DMS79 (cell line): Measurements from ENCODE around the gene KLHL35.

Experiments
- DNase-seq: peaks from one replicate; lab custom pipeline; 2025; lab: John Stamatoyannopoulos, UW

Gene KLHL35

DNA sequence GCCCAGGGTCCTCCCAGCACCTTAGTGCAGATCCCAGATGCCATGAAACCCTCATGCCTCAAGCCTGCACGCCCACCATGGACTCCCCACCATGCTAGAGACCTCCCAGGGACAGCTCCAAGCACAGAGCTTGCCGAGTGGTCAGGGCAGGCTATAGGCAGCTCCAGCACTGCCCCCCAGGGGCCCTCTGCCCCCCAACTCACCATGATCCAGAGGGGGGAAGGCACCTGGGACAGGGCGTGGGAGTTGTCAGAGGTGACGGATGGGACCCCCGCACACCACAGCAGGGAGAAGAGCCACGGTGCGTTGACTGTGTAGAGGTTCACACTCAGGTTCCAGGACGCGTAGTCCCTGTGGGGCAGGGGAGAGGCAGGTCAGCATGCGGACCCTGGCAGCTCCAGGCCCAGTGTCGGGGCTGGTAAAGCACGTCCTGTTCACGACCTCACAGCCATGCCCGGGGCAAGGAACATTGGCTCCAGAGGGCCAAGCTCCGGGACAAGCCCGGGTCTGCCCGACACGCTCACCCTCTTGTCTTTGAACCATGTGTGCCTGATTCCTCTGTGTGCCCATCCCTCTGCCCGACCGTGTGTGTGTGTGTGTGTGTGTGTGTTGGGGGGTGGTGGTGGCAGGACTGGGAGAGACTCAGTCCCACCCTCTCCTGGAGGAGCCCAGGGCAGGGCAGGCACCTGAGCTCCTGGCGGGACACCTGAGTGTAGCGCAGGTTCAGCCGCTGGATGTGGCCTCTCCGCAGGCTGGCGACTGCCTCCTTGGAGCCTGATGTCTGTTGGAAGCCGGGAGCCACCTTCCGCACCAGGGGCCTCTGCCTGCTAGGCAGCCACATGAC lies 8.2 kb upstream of the KLHL35 start:
- no peak for DNase-seq

GRCh38 chr11:75439495-75440120 lies 6.6 kb upstream of the KLHL35 start:
- no peak for DNase-seq

DNA sequence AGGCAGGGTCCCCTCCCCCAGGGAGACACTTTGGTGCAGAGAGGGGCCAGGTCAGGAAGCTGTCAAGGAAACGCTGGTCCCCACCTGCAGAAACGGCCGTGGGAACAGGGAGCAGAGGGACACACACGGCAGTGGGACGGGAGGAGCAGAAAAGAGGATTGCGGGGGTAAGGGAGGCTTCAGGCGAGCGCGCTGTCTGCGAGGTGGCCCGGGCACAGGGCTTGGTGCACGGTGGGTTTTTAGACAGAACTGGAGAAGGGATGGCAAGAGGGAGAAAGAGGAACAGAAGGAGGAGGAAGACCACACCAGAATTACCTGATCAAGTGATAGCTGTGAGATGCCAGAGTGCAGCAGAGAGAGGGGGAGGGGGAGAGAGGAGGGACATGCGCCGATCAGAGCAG lies 6.0 kb upstream of the KLHL35 start:
- no peak for DNase-seq

- DNase-seq = no peak
Measured at GRCh38 chr11:75437966-75438659, 5.1 kb upstream of the KLHL35 start.

DNA sequence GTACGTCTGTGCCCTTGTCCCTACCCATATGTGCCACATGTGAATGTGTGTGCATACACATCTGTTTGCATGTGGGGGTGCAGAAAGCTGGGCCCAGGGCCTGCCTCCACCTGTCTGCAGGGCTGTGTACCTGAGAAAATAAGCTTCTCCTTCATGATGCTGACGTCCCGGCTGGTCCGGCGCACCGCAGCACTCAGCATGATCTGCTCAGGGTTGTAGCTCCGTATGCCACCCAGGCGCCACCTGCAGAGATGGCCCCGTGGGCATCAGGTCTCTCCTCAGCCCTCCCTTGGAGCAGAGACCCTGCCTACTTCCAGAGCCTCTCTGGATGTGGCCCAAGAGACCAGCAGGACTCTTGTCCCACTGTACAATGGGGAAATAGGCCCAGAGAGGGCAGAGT lies 3.8 kb upstream of the KLHL35 start:
- no peak for DNase-seq

GRCh38 chr11:75435571-75435925 lies 2.5 kb upstream of the KLHL35 start:
- no peak for DNase-seq

DNA sequence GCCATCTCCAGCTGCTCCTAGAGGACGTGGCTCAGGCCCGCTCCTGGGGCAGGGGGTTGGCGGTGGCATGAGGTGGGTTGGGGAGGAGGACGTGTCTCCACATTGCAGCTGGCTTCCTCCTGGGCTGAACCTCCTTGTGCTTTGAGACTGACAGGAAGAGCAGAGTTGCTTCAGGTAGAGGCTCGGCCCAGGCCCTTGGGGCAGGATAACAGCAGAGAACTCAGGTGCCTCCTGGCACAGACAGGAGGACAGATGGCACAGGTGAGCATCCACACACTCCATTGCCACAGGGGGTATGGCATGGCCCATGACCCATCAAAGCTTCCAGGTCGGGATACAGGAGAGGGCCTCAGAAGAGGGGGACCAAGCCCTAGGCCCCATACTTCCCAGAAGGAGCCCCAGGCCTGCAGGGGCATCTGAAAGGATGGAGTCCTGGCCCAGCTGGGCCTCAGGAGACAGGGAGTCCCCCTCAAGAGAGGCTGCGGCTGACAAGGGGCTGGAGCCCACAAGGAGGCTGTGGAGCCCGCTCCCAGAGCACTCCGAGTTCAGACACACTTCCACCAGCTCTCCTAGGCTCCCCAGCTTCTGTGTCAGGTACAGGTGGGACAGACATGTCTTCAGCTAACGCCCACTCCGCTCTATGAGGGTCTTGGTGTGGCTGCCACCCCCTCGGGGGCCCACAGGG lies 2.0 kb upstream of the KLHL35 start:
- no peak for DNase-seq

DNA sequence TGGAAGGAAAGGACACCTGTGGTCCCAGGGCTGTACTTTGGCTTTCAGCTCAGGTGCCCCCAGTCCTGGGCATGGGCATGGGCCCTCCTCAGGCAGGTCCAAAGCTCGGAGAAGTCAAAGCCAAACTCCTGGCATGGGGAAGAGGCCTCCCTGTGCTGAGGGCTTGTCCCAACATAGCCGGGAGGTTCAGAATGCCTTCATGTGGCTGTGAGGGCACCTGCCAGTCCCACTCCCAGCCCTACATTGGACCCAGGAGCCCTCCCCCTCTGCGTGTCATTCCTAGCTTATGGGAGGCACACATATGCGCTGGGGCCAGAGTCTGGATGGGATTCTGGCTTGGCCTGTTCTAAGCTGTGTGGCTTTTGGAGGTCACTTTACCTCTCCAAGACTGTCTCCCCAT lies 1.0 kb upstream of the KLHL35 start:
- DNase-seq = no peak

- DNase-seq = no peak
Measured at GRCh38 chr11:75433443-75433842, 440 bp upstream of the KLHL35 start.

GRCh38 chr11:75431533-75432525 lies 1.2 kb downstream of the KLHL35 start:
- no peak for DNase-seq

DNA sequence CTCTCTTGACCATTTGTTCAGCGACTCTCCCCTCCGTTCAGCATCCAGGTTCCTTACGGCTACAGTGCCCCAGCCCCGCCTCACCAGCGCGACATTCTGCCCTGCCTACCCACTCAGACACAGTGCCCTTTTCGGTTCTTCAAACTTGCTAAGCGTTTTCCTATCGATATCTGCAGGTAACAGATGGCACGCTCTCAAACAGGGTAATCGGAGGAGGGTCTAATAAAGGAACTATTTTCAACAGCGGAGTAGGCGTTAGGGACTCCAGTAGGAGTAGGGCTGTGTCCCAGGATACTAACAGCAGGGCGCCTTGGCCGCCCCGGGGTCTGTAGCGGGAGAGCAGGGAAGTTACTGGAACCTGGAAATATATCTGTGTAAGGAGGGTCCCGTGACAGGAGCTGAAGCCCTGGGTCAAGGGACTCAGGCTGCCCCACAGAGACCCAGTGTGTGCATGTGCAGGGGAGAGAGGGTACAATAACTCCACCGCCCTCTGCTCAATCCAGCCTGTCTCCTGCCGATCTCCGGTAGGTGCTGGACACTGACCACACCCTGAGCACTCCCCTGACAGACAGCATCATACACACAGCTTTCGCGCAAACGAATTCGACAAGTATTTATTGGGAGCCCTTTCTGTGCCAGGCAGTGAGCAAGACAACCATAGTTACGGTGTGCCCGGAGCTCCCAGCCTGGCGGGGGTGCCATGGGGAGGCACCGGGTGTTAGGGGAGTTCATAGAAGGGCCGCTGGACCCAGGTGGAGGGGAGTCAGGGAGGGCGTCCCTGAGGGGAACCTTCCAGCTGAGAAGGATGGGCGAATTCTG lies 2.1 kb downstream of the KLHL35 start:
- DNase-seq = no peak

- peak; percentile 76 for DNase-seq
Measured at GRCh38 chr11:75429902-75430713, 2.9 kb downstream of the KLHL35 start.

DNA sequence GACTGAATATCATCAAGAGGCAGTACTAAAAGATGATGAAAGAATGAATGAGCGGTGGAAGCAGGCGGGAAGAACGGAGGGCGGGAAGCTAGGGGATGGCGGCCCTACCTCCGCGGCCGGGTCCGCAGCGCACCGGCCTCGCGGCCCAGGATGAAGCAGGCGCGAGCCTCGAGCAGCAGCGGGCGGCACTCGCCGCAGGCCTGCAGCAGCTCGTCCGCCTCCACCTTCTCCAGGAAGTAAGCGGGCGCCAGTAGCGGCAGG lies 3.4 kb downstream of the KLHL35 start:
- DNase-seq = no peak

GRCh38 chr11:75428989-75429640 lies 3.9 kb downstream of the KLHL35 start:
- no peak for DNase-seq

GRCh38 chr11:75428281-75428724 lies 4.7 kb downstream of the KLHL35 start:
- DNase-seq = peak; percentile 31

GRCh38 chr11:75427181-75427580 lies 5.8 kb downstream of the KLHL35 start:
- DNase-seq = no peak

DNA sequence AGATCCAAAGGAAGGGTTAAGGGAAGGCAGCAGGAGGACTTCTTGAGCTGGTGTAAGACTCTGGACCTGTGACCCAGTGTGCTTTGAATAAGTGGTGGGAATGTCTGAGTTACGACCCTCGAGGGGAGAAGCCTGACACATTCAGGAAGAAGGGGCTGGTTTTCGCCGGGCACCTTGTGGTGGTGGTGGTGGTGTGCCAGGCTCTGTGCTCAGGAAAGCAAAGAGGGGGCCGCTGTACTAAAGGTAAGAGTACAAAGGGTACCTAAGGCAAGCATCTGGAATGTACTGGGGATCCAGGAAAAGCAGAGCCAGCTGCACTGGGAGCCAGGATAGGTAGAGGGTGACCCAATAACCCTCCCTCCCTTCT lies 6.3 kb downstream of the KLHL35 start:
- no peak for DNase-seq

DNA sequence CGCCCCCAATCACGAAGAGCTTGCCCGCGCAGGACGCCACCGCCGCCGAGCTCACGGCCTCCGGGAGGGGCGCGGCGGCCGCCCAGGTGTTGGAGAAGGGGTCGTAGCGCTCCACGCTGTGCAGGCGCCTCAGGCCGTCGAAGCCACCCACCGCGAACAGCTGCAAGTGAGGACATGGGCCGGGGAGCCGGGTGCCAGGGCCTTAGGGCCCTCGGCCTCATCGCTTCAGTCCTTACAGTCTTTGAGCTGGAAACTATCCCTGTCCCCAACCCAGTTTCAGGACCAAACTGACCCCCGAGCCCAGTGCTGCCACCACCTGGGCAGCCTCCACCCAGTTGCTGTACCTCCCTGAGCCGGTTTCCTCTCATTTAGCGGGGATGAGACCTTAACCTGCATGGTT lies 7.6 kb downstream of the KLHL35 start:
- no peak for DNase-seq

DNA sequence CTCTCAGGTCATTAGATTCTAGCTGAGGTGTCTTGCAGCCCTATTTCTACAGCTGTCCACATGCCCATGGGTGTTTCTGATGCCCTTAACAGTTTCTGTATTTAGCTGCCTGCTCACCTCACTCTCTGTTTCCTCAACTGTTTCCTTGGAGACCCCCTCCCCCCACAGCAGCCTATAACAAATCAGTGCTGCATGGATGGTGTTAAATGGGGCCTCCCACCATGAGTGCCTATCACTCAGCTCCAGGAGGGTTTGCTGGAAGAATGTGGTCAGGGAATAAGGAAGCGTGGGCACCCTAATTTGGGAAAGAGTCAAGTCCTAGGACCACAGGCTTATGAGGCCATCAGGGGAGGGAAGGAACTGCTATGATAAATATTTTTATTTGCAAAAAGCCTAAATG lies 8.6 kb downstream of the KLHL35 start:
- DNase-seq = peak; percentile 74
